ENCODE data around the gene CGB1. TPM values are rescaled to one million over a fixed set of nuclear protein-coding genes. Genes with fewer than 3 reads are reported as not detected.
"Not testable (repeated sequence)": the region's sequence is repeated elsewhere in the genome, so short reads cannot be mapped to it uniquely, and the experiment has no call there.

CGB1 gene
- not detected for polyA plus RNA-seq

- not testable (repeated sequence) for H3K27ac Mint-ChIP-seq, H3K36me3 Mint-ChIP-seq, H3K27me3 Mint-ChIP-seq, H3K4me1 Mint-ChIP-seq, H3K9me3 Mint-ChIP-seq, H3K4me3 Mint-ChIP-seq
These were observed at the start of gene CGB1 for GRCh38 chr19:49036815-49037214. Gene CGB1, minus strand, starts transcription at chr19:49036895. Its CDS starts 184 bp downstream, at chr19:49036711.

GRCh38 chr19:49086296-49086695 lies 49.6 kb upstream of the CGB1 start:
- peaks cover 18 to 26% (median 19%) of the 10 kb centered on the region in 3 donors for H3K4me1 Mint-ChIP-seq
- H3K27me3 Mint-ChIP-seq = no peaks in the 10 kb centered on the region
- H3K27ac Mint-ChIP-seq = peak overlapping the region; percentile 91 to 98 (median 97)
- peaks cover under 1% of the 10 kb centered on the region for H3K36me3 Mint-ChIP-seq
- no peaks in the 10 kb centered on the region for H3K9me3 Mint-ChIP-seq
- peak overlapping the region; percentile 88 to 98 (median 94) for H3K4me3 Mint-ChIP-seq

- Mint-ChIP-seq H3K27me3 (no peaks in the 10 kb centered on the region), H3K4me3 (peak overlapping the region; percentile 88 to 98 (median 94)), H3K27ac (peak overlapping the region; percentile 91 to 98 (median 97)), H3K4me1 (peaks cover 18 to 26% (median 19%) of the 10 kb centered on the region in 3 donors), H3K36me3 (no peaks in the 10 kb centered on the region), H3K9me3 (no peaks in the 10 kb centered on the region)
These were observed 49.2 kb upstream of the CGB1 start for GRCh38 chr19:49085868-49086232.

GRCh38 chr19:49085020-49085867 lies 48.5 kb upstream of the CGB1 start, which contains the start of gene SNRNP70:
Gene SNRNP70, plus strand, starts transcription at chr19:49085451. Its CDS starts 964 bp downstream, at chr19:49086415.
- Mint-ChIP-seq H3K27ac (peak within 1 kb of the TSS; percentile 91 to 98 (median 97)), H3K36me3 (no peaks in the 10 kb centered on the region), H3K4me3 (peak within 1 kb of the TSS; percentile 88 to 98 (median 94)), H3K9me3 (no peaks in the 10 kb centered on the region), H3K4me1 (peaks cover 18 to 26% (median 19%) of the 10 kb centered on the region in 3 donors), H3K27me3 (no peaks in the 10 kb centered on the region)

- Mint-ChIP-seq H3K27me3 (no peaks in the 10 kb centered on the region), H3K27ac (peak overlapping the region; percentile 91 to 98 (median 97)), H3K9me3 (no peaks in the 10 kb centered on the region), H3K36me3 (no peaks in the 10 kb centered on the region), H3K4me3 (peak overlapping the region; percentile 88 to 98 (median 94)), H3K4me1 (peaks cover 18 to 26% (median 19%) of the 10 kb centered on the region in 3 donors)
These were observed 47.7 kb upstream of the CGB1 start for GRCh38 chr19:49084206-49085019.

GRCh38 chr19:49081273-49081672 lies 44.6 kb upstream of the CGB1 start:
- Mint-ChIP-seq H3K27me3 (no peaks in the 10 kb centered on the region), H3K9me3 (no peaks in the 10 kb centered on the region), H3K27ac (peak overlapping the region in 1 of 3 donors; percentile 25), H3K36me3 (no peaks in the 10 kb centered on the region), H3K4me3 (peak overlapping the region in 1 of 4 donors; percentile 32), H3K4me1 (peaks cover 9 to 10% (median 9%) of the 10 kb centered on the region in 3 donors)

GRCh38 chr19:49080392-49080791 lies 43.7 kb upstream of the CGB1 start:
- Mint-ChIP-seq H3K27ac (no peak overlapping the region), H3K4me1 (peaks cover 4 to 6% (median 6%) of the 10 kb centered on the region in 3 donors), H3K36me3 (no peaks in the 10 kb centered on the region), H3K9me3 (no peaks in the 10 kb centered on the region), H3K27me3 (peaks cover 4% of the 10 kb centered on the region), H3K4me3 (no peak overlapping the region)

GRCh38 chr19:49074869-49075268 lies 38.2 kb upstream of the CGB1 start:
- H3K9me3 Mint-ChIP-seq, H3K36me3 Mint-ChIP-seq, H3K4me3 Mint-ChIP-seq, H3K4me1 Mint-ChIP-seq: not testable (repeated sequence)
- Mint-ChIP-seq H3K27me3 (peaks cover 21% of the 10 kb centered on the region), H3K27ac (peak overlapping the region in 1 of 3 donors; percentile 62)

GRCh38 chr19:49073514-49074378 lies 37.1 kb upstream of the CGB1 start:
- H3K9me3 Mint-ChIP-seq = peaks cover 0 to 6% (median 5%) of the 10 kb centered on the region in 3 donors
- H3K4me1 Mint-ChIP-seq = peaks cover 2 to 6% (median 5%) of the 10 kb centered on the region in 3 donors
- no peaks in the 10 kb centered on the region for H3K36me3 Mint-ChIP-seq
- H3K27me3 Mint-ChIP-seq = peaks cover 29% of the 10 kb centered on the region
- H3K27ac Mint-ChIP-seq = peak overlapping the region in 2 of 3 donors; percentile 50 to 76
- peak overlapping the region in 2 of 4 donors; percentile 80 to 82 for H3K4me3 Mint-ChIP-seq

GRCh38 chr19:49071860-49072547 lies 35.3 kb upstream of the CGB1 start:
- peak overlapping the region in 1 of 4 donors; percentile 8 for H3K4me3 Mint-ChIP-seq
- H3K9me3 Mint-ChIP-seq = peaks cover 0 to 6% (median 5%) of the 10 kb centered on the region in 3 donors
- H3K27me3 Mint-ChIP-seq = peaks cover 38% of the 10 kb centered on the region
- H3K27ac Mint-ChIP-seq = peak overlapping the region in 1 of 3 donors; percentile 16
- no peaks in the 10 kb centered on the region for H3K36me3 Mint-ChIP-seq
- peaks cover 2 to 6% (median 5%) of the 10 kb centered on the region in 3 donors for H3K4me1 Mint-ChIP-seq

GRCh38 chr19:49070416-49070815 lies 33.7 kb upstream of the CGB1 start:
- no peaks in the 10 kb centered on the region for H3K36me3 Mint-ChIP-seq
- H3K9me3 Mint-ChIP-seq = peaks cover 0 to 6% (median 5%) of the 10 kb centered on the region in 3 donors
- H3K27me3 Mint-ChIP-seq = peaks cover 44% of the 10 kb centered on the region
- peaks cover 2 to 6% (median 5%) of the 10 kb centered on the region in 3 donors for H3K4me1 Mint-ChIP-seq
- no peak overlapping the region for H3K27ac Mint-ChIP-seq
- H3K4me3 Mint-ChIP-seq = no peak overlapping the region

GRCh38 chr19:49069026-49069425 lies 32.3 kb upstream of the CGB1 start:
- Mint-ChIP-seq H3K4me3 (no peak overlapping the region), H3K27ac (no peak overlapping the region), H3K4me1 (peaks cover 2 to 6% (median 4%) of the 10 kb centered on the region in 3 donors), H3K9me3 (peaks cover 0 to 6% (median 5%) of the 10 kb centered on the region in 3 donors), H3K27me3 (peaks cover 47% of the 10 kb centered on the region), H3K36me3 (no peaks in the 10 kb centered on the region)

- Mint-ChIP-seq H3K4me3 (no peak overlapping the region), H3K27me3 (peaks cover 43% of the 10 kb centered on the region)
These were observed 30.9 kb upstream of the CGB1 start for GRCh38 chr19:49067554-49067953.

More at GRCh38 chr19:49067554-49067953, 30.9 kb upstream of the CGB1 start:
- Mint-ChIP-seq H3K36me3 (no peaks in the 10 kb centered on the region), H3K27ac (no peak overlapping the region), H3K9me3 (peaks cover 0 to 6% (median 4%) of the 10 kb centered on the region in 3 donors), H3K4me1 (no peaks in the 10 kb centered on the region)

Measured in IgD-negative memory B cell (primary cell).